ENCODE results near the gene UNKL. TPM values are rescaled to one million over a fixed set of nuclear protein-coding genes. Genes with fewer than 3 reads are reported as not detected.
A peak's percentile ranks its signal among the peaks of the same experiment; 100 is the strongest.

UNKL gene
- total RNA-seq, 2 donors from 2014 or later: 46.4 to 48.3 TPM

- no peak for DNase-seq
- Histone ChIP-seq H3K4me3 (ENCODE audit: low read length) (no peak overlapping the region), H3K27ac (ENCODE audit: low read depth, low read length) (no peak overlapping the region), H3K36me3 (ENCODE audit: control insufficient read depth, insufficient read depth, low read length) (peaks cover 58% of the 10 kb centered on the region), H3K27me3 (ENCODE audit: control insufficient read depth, insufficient read depth, low read length, poor library complexity, severe bottlenecking) (no peaks in the 10 kb centered on the region), H3K9me3 (ENCODE audit: control insufficient read depth, low read length) (no peaks in the 10 kb centered on the region), H3K4me1 (ENCODE audit: control insufficient read depth, insufficient read depth, low read length) (no peaks in the 10 kb centered on the region), H3K9ac (ENCODE audit: extremely low read depth, low read length, poor library complexity, severe bottlenecking) (no peak overlapping the region)
- 93 to 97% methylated on average over 25 to 38 of the region's 38 CpGs for WGBS, 2 experiments (ENCODE audit: insufficient coverage in 1 of 2, insufficient read length in 1 of 2)
- Mint-ChIP-seq H3K4me3 (no peak overlapping the region), H3K27ac (peak overlapping the region; percentile 64), H3K9me3 (no peaks in the 10 kb centered on the region), H3K27me3 (ENCODE audit: insufficient read depth) (no peaks in the 10 kb centered on the region), H3K4me1 (peaks cover 11% of the 10 kb centered on the region), H3K36me3 (ENCODE audit: low read depth) (peaks cover 55% of the 10 kb centered on the region)
- TF ChIP-seq, protein P1, sequence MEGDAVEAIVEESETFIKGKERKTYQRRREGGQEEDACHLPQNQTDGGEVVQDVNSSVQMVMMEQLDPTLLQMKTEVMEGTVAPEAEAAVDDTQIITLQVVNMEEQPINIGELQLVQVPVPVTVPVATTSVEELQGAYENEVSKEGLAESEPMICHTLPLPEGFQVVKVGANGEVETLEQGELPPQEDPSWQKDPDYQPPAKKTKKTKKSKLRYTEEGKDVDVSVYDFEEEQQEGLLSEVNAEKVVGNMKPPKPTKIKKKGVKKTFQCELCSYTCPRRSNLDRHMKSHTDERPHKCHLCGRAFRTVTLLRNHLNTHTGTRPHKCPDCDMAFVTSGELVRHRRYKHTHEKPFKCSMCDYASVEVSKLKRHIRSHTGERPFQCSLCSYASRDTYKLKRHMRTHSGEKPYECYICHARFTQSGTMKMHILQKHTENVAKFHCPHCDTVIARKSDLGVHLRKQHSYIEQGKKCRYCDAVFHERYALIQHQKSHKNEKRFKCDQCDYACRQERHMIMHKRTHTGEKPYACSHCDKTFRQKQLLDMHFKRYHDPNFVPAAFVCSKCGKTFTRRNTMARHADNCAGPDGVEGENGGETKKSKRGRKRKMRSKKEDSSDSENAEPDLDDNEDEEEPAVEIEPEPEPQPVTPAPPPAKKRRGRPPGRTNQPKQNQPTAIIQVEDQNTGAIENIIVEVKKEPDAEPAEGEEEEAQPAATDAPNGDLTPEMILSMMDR (conservative IDR thresholded peaks at IDR 0.05): no peak
Observed at GRCh38 chr16:1313721-1314369, 100.7 kb downstream of the UNKL start.

Other genes starting within 250 kb of the UNKL start
- gene TPSG1, start 189.4 kb downstream of the UNKL start, total RNA-seq: not detected
- not detected for gene TPSB2, start 184.5 kb downstream of the UNKL start, total RNA-seq
- gene TPSAB1, start 174.0 kb downstream of the UNKL start, total RNA-seq: not detected
- gene TPSD1, start 158.6 kb downstream of the UNKL start, total RNA-seq: not detected
- 100 to 1,000 TPM; 250 to 294 TPM for gene UBE2I, start 105.1 kb downstream of the UNKL start, total RNA-seq
- 10 to 100 TPM; 25.0 to 43.5 TPM for gene BAIAP3, start 81.1 kb downstream of the UNKL start, total RNA-seq
- 10 to 100 TPM; 64.9 to 67.4 TPM for gene TSR3, start 62.8 kb downstream of the UNKL start, total RNA-seq
- gene GNPTG, start 62.8 kb downstream of the UNKL start, total RNA-seq: 10 to 100 TPM; 34.0 to 38.4 TPM
- gene UQCC4, start 6.0 kb upstream of the UNKL start, total RNA-seq: 10 to 100 TPM in 1 of 2 donors, 1 to 10 TPM in 1; 9.2 to 10.9 TPM
- under 1 TPM; 0.51 to 0.79 TPM for gene PERCC1, start 16.4 kb upstream of the UNKL start, total RNA-seq
- 1 to 10 TPM; 1.9 to 2.2 TPM for gene CCDC154, start 29.9 kb upstream of the UNKL start, total RNA-seq
- 10 to 100 TPM; 94.4 to 96.7 TPM for gene CLCN7, start 60.3 kb upstream of the UNKL start, total RNA-seq
- gene PTX4, start 74.2 kb upstream of the UNKL start, total RNA-seq: not detected
- 10 to 100 TPM; 85.0 to 91.7 TPM for gene TELO2, start 78.7 kb upstream of the UNKL start, total RNA-seq
- not detected for gene TMEM204, start 119.0 kb upstream of the UNKL start, total RNA-seq
- 10 to 100 TPM; 43.0 to 58.9 TPM for gene IFT140, start 197.4 kb upstream of the UNKL start, total RNA-seq
- 10 to 100 TPM; 29.2 to 40.0 TPM for gene CRAMP1, start 197.7 kb upstream of the UNKL start, total RNA-seq

Data from endodermal cell (in vitro differentiated cells).